Gastroesophageal sphincter (tissue), 4 donors: ENCODE data around the gene TRPM6. TPM values are rescaled to one million over a fixed set of nuclear protein-coding genes. Genes with fewer than 3 reads are reported as not detected.
"Not testable (repeated sequence)": the region's sequence is repeated elsewhere in the genome, so short reads cannot be mapped to it uniquely, and the experiment has no call there.

Experiments used
- ATAC-seq: fragments of 150-250 bp; one replicate; pipeline ENCODE4 v1.9.1; 2016; ENCODE audit warnings: mild to moderate bottlenecking, moderate library complexity
- H3K27ac ChIP-seq, 4 donors: fragments of 200-600 bp; sonication (generic) in 3 of 4; 1 replicate in 3 of 4; 2 replicates in 1 of 4; pipeline ENCODE4 v1.5.1; 2016 to 2019
- H3K27me3 ChIP-seq: fragments of 200-600 bp; sonication (generic); one replicate; pipeline ENCODE4 v1.5.1; 2019
- H3K36me3 ChIP-seq, 2 donors: fragments of 200-600 bp; sonication (generic); one replicate each; pipeline ENCODE4 v1.5.1; 2019; ENCODE audit warnings: control low read depth in 1 of 2
- H3K4me1 ChIP-seq, 3 donors: fragments of 200-600 bp; sonication (generic); 1 replicate in 2 of 3; 2 replicates in 1 of 3; pipeline ENCODE4 v1.5.1; 2016 to 2019; ENCODE audit warnings: control low read depth in 2 of 3
- H3K4me3 ChIP-seq, 2 donors: fragments of 200-600 bp; sonication (generic); one replicate each; pipeline ENCODE4 v1.5.1; 2019; ENCODE audit warnings: mild to moderate bottlenecking in 1 of 2, moderate library complexity in 1 of 2
- H3K9me3 ChIP-seq, 3 donors: fragments of 200-600 bp; sonication (generic); one replicate each; pipeline ENCODE4 v1.5.1; 2017 to 2019; ENCODE audit warnings: control low read depth in 2 of 3
- CTCF ChIP-seq, 4 experiments: fragments of 200-600 bp in 2 of 4; fragments of 450-650 bp in 2 of 4; sonication (generic) in 1 of 4; IDR thresholded peaks; one replicate each; pipeline ENCODE4 v1.5.1; 2017 to 2019; ENCODE audit warnings: antibody characterized with exemption in 4 of 4, mild to moderate bottlenecking in 2 of 4, moderate library complexity in 2 of 4
- EP300 ChIP-seq: sonication (generic); formaldehyde crosslinking; IDR thresholded peaks from one replicate; pipeline ENCODE4 v1.6.1; 2017; ENCODE audit warnings: antibody characterized with exemption, mild to moderate bottlenecking
- POLR2A ChIP-seq, 2 donors: fragments of 450-650 bp; IDR thresholded peaks; one replicate each; pipeline ENCODE4 v1.6.1; 2017; ENCODE audit warnings: antibody characterized with exemption in 2 of 2, mild to moderate bottlenecking in 2 of 2, moderate library complexity in 1 of 2
- POLR2AphosphoS5 ChIP-seq: sonication (generic); formaldehyde crosslinking; IDR thresholded peaks from one replicate; pipeline ENCODE4 v1.6.1; 2017; ENCODE audit warnings: antibody characterized with exemption
- WGBS, 2 donors: methylation state at CpG; one replicate each; pipeline ENCODE4 v1.1.5; 2018; ENCODE audit warnings: low coverage in 1 of 2; 5-methylcytosine and 5-hydroxymethylcytosine counted together
- total RNA-seq, 4 donors: library from RNA; depleted of rRNA; stranded (reverse); fragments of >200 nt; gene quantifications; one replicate each; pipeline ENCODE4 v1.1.0, GENCODE V29; 2016

Gene TRPM6
- total RNA-seq, 4 donors from 2014 or later, result 0.27 to 1.1 (median 0.79) TPM

- Histone ChIP-seq H3K27ac (no peak overlapping the region), H3K27me3 (no peaks in the 10 kb centered on the region), H3K9me3 (no peaks in the 10 kb centered on the region), H3K4me3 (no peak overlapping the region), H3K36me3 (no peaks in the 10 kb centered on the region), H3K4me1 (no peaks in the 10 kb centered on the region)
- TF ChIP-seq POLR2A (IDR thresholded peaks at IDR 0.05) (no peak), CTCF (IDR thresholded peaks at IDR 0.05) (no peak)
- 79 to 90% methylated on average over 3 of the region's 3 CpGs for WGBS, 2 donors
- ATAC-seq, result no peak
Observed at GRCh38 chr9:74920944-74921626, 33.4 kb upstream of the TRPM6 start.

DNA sequence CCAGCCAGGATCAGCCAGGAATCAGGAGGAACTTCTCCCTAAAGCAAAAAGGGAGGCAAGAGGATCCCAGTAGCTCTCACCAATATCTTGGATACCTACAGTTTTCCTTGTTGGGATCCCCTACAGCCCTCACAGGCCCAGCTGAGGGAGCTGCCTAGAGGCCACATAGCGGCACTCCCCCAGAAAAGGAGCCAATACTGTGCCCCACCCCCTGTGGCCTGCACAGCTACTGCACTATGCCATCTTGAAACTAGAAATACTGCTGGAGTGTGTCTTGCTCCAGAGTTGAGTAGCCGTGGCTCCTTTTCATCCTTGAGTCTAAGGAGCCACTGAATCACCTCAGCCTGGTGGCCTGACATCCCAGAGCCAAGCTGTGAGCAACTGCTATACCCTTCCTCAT, 22.3 kb upstream of the TRPM6 start:
- ATAC-seq, result no peak
- Histone ChIP-seq H3K36me3 (no peaks in the 10 kb centered on the region), H3K4me1 (no peaks in the 10 kb centered on the region), H3K27ac (no peak overlapping the region), H3K9me3 (peaks cover 0 to 21% (median 0%) of the 10 kb centered on the region in 3 donors), H3K27me3 (peaks cover 15% of the 10 kb centered on the region), H3K4me3 (no peak overlapping the region)
- no CpG with 5 or more reads among the region's 2 CpGs for WGBS, 2 donors
- TF ChIP-seq EP300, result no peak
- TF ChIP-seq POLR2A (IDR thresholded peaks at IDR 0.05), result no peak
- no peak for TF ChIP-seq CTCF (IDR thresholded peaks at IDR 0.05)
- TF ChIP-seq POLR2AphosphoS5, result no peak

- ATAC-seq, result no peak
- no peak overlapping the region for H3K4me3 ChIP-seq
- H3K4me1 ChIP-seq, result no peaks in the 10 kb centered on the region
- peaks cover 0 to 21% (median 0%) of the 10 kb centered on the region in 3 donors for H3K9me3 ChIP-seq
- H3K27me3 ChIP-seq, result peaks cover 15% of the 10 kb centered on the region
- H3K27ac ChIP-seq, result no peak overlapping the region
- no peak for TF ChIP-seq EP300
- no peak for TF ChIP-seq POLR2A (IDR thresholded peaks at IDR 0.05)
- TF ChIP-seq CTCF (IDR thresholded peaks at IDR 0.05), result no peak
- TF ChIP-seq POLR2AphosphoS5, result no peak
- 66 to 81% methylated on average over 4 of the region's 4 CpGs for WGBS, 2 donors
- no peaks in the 10 kb centered on the region for H3K36me3 ChIP-seq
Observed at GRCh38 chr9:74908665-74909064, 20.9 kb upstream of the TRPM6 start.

GRCh38 chr9:74907085-74907484, 19.4 kb upstream of the TRPM6 start:
- Histone ChIP-seq H3K4me1 (no peaks in the 10 kb centered on the region), H3K27ac (no peak overlapping the region), H3K36me3 (no peaks in the 10 kb centered on the region), H3K4me3 (no peak overlapping the region), H3K27me3 (peaks cover 15% of the 10 kb centered on the region), H3K9me3 (peaks cover 0 to 11% (median 0%) of the 10 kb centered on the region in 3 donors)
- 63 to 100% methylated on average over 1 of the region's 3 CpGs for WGBS, 2 donors
- ATAC-seq, result no peak
- TF ChIP-seq POLR2A (IDR thresholded peaks at IDR 0.05), result no peak
- TF ChIP-seq EP300, result no peak
- no peak for TF ChIP-seq POLR2AphosphoS5
- no peak for TF ChIP-seq CTCF (IDR thresholded peaks at IDR 0.05)

GRCh38 chr9:74901001-74901400, 13.3 kb upstream of the TRPM6 start:
- TF ChIP-seq POLR2AphosphoS5 (no peak), EP300 (no peak), POLR2A (IDR thresholded peaks at IDR 0.05) (no peak), CTCF (IDR thresholded peaks at IDR 0.05) (no peak)
- Histone ChIP-seq H3K36me3 (no peaks in the 10 kb centered on the region), H3K9me3 (no peaks in the 10 kb centered on the region), H3K4me3 (no peak overlapping the region), H3K27me3 (peaks cover 18% of the 10 kb centered on the region), H3K4me1 (no peaks in the 10 kb centered on the region), H3K27ac (no peak overlapping the region)
- ATAC-seq, result no peak

DNA sequence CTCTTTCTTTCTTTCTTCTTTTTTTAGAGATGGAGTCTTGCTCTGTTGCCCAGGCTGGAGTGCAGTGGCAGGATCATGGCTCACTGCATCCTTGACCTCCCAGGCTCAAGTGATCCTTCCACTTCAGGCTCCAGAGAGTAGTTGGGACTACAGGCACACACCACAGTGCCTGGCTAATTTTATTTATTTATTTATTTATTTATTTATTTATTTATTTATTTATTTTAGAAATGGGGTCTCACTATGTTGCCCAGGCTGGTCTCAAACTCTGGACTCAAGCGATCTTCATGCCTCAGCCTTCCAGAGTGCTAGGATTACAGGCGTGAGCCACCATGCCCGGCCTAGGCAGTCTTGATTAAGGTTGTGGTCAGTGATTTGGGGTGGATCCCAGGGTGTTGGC, 728 bp upstream of the TRPM6 start:
- H3K27me3 ChIP-seq, result not testable (repeated sequence)

More for the DNA sequence above, 728 bp upstream of the TRPM6 start:
- H3K27ac ChIP-seq, ATAC-seq, H3K36me3 ChIP-seq, H3K9me3 ChIP-seq, H3K4me3 ChIP-seq: not testable (repeated sequence)
- H3K4me1 ChIP-seq, result peaks cover 0 to 21% (median 3%) of the 10 kb centered on the region in 3 donors
- WGBS, 2 donors, result 89 to 90% methylated on average over 3 of the region's 3 CpGs
